AG04450 (cell line): ENCODE results near the gene PDC. TPM values are rescaled to one million over a fixed set of nuclear protein-coding genes. Genes with fewer than 3 reads are reported as not detected.
"Not testable (repeated sequence)": the region's sequence is repeated elsewhere in the genome, so short reads cannot be mapped to it uniquely, and the experiment has no call there.

Experiments used
- CTCF ChIA-PET: fragments of 300-600, 350-600 bp; formaldehyde crosslinking; extraction: SDS; loops from one replicate; lab custom pipeline; 2022; ENCODE audit warnings: antibody characterized with exemption, inconsistent platforms; lab: Charles Lee
- POLR2A ChIA-PET: fragments of 350-600 bp; formaldehyde crosslinking; extraction: SDS; loops from one replicate; lab custom pipeline; 2021; ENCODE audit warnings: antibody characterized with exemption, inconsistent platforms; lab: Yijun Ruan, JAX
- DNase-seq: peaks from one replicate; pipeline ENCODE4 v3.0.0-alpha.2; 2011; ENCODE audit warnings: low read depth, low spot score
- H3K27ac ChIP-seq: one replicate; pipeline ENCODE4 v1.5.1; 2012; ENCODE audit warnings: low read depth, low read length, control low read depth
- H3K27me3 ChIP-seq: one replicate; pipeline ENCODE4 v1.6.0; 2012; ENCODE audit warnings: low read length; ENCODE audit not compliant: control insufficient read depth, insufficient read depth
- H3K4me3 ChIP-seq: 2 replicates; pipeline ENCODE4 v1.5.1; 2011; ENCODE audit warnings: mild to moderate bottlenecking, low read depth, low read length, control low read depth
- H3K9me3 ChIP-seq: 2 replicates; pipeline ENCODE4 v1.5.1; 2012; ENCODE audit warnings: low read length; ENCODE audit not compliant: control insufficient read depth, insufficient read depth
- polyA plus RNA-seq: library from polyadenylated mRNA; depleted of rRNA; stranded (reverse); fragments of >200 nt; gene quantifications from 2 replicates; pipeline ENCODE4 v1.2.3, GENCODE V29; 2011
- TF ChIP-seq, protein P1 (sequence below): IDR thresholded peaks from 2 replicates; pipeline ENCODE4 v1.5.1; 2011; ENCODE audit warnings: low read depth, low read length, control low read depth, inconsistent platforms

PDC gene
- polyA plus RNA-seq, 1 experiment, result not detected

GRCh38 chr1:186463511-186463910 lies 2.6 kb upstream of the PDC start:
- TF ChIP-seq, protein P1, sequence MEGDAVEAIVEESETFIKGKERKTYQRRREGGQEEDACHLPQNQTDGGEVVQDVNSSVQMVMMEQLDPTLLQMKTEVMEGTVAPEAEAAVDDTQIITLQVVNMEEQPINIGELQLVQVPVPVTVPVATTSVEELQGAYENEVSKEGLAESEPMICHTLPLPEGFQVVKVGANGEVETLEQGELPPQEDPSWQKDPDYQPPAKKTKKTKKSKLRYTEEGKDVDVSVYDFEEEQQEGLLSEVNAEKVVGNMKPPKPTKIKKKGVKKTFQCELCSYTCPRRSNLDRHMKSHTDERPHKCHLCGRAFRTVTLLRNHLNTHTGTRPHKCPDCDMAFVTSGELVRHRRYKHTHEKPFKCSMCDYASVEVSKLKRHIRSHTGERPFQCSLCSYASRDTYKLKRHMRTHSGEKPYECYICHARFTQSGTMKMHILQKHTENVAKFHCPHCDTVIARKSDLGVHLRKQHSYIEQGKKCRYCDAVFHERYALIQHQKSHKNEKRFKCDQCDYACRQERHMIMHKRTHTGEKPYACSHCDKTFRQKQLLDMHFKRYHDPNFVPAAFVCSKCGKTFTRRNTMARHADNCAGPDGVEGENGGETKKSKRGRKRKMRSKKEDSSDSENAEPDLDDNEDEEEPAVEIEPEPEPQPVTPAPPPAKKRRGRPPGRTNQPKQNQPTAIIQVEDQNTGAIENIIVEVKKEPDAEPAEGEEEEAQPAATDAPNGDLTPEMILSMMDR, result no peak
- H3K9me3 ChIP-seq, result no peaks in the 10 kb centered on the region
- H3K4me3 ChIP-seq, result no peak overlapping the region
- no peaks in the 10 kb centered on the region for H3K27me3 ChIP-seq
- ChIA-PET CTCF (no interaction called here), POLR2A (no interaction called here)
- no peak for DNase-seq
- H3K27ac ChIP-seq, result no peak overlapping the region

DNA sequence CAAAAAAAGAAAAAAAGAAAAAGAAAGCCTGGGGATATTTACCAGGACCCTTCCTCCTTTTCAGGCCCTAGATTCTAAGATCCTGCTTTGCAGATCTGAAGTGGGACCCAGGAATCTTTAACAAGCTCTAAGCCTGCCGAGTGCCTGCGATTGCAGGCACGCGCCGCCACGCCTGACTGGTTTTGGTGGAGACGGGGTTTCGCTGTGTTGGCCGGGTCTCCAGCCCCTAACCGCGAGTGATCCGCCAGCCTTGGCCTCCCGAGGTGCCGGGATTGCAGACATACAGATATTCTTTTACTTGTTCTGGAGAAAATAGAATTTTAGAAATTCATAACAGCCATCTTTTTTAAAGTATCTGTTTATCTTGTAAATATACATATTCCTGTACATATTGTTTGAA lies 1.8 kb downstream of the PDC start:
- H3K27ac ChIP-seq, H3K27me3 ChIP-seq, H3K9me3 ChIP-seq, H3K4me3 ChIP-seq, POLR2A ChIA-PET, DNase-seq: not testable (repeated sequence)
- CTCF ChIA-PET, result interaction anchor here (0.8 kb wide), 1 partner anchor 527 kb away, joined by 3 read pairs; no protein-coding TSS in a partner anchor

DNA sequence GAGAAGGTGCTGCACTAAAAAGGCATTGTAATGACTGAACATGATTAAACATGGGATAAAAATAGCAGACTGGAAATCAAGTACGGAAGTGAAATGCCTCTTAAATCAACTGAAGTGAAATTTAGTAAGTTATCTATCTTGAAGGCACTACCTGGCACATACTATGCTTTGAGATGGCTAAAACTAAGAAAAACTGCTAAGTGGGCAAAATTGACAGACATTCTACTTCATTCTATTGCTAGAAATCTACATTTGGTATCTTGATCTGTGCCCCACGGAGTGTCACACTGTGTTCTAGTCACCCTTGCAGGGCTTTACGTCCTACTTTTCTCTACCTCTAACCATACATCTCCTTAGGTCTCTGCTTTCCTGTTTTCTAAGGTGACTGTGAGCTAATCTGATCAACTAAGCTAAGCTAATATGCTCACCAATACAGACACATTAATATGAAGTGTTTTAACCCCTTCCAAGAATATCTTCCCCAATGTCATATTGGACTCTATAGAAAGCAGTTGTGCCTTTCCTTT lies 4.1 kb downstream of the PDC start:
- CTCF ChIA-PET, result no interaction called here
- Histone ChIP-seq H3K4me3 (no peak overlapping the region), H3K9me3 (no peaks in the 10 kb centered on the region), H3K27ac (no peak overlapping the region), H3K27me3 (no peaks in the 10 kb centered on the region)
- no peak for DNase-seq
- TF ChIP-seq, protein P1, result no peak
- POLR2A ChIA-PET, result no interaction called here

- DNase-seq, result no peak
- no peak overlapping the region for H3K27ac ChIP-seq
- H3K4me3 ChIP-seq, result no peak overlapping the region
- CTCF ChIA-PET, result no interaction called here
- TF ChIP-seq, protein P1, result no peak
- POLR2A ChIA-PET, result no interaction called here
- no peaks in the 10 kb centered on the region for H3K9me3 ChIP-seq
- H3K27me3 ChIP-seq, result no peaks in the 10 kb centered on the region
These were observed 5.9 kb downstream of the PDC start for GRCh38 chr1:186454981-186455380.

GRCh38 chr1:186446152-186446551 lies 14.8 kb downstream of the PDC start:
- ChIA-PET CTCF (no interaction called here), POLR2A (no interaction called here)
- Histone ChIP-seq H3K27ac (no peak overlapping the region), H3K27me3 (no peaks in the 10 kb centered on the region), H3K4me3 (no peak overlapping the region), H3K9me3 (no peaks in the 10 kb centered on the region)
- TF ChIP-seq, protein P1, result no peak
- no peak for DNase-seq
